Epithelial cell of proximal tubule (primary cell): ENCODE data around the gene EXO1. TPM values are rescaled to one million over a fixed set of nuclear protein-coding genes. Genes with fewer than 3 reads are reported as not detected.

Experiments
- DNase-seq: peaks from one replicate; pipeline ENCODE4 v3.0.0-alpha.2; 2011; ENCODE audit warnings: low read depth
- H3K4me3 ChIP-seq: 2 replicates; pipeline ENCODE4 v1.5.1; 2011; ENCODE audit warnings: low read depth, mild to moderate bottlenecking, low read length
- total RNA-seq: library from RNA; depleted of rRNA; stranded (reverse); fragments of >200 nt; gene quantifications from 2 replicates; pipeline ENCODE4 v1.2.3, GENCODE V29; 2015
- TF ChIP-seq, protein P1 (sequence below): conservative IDR thresholded peaks from 2 replicates; pipeline ENCODE4 v1.5.1; 2012; ENCODE audit warnings: low read depth, mild to moderate bottlenecking, low read length

EXO1 gene
- total RNA-seq, 1 donor from 2014 or later: 13.4 TPM

DNA sequence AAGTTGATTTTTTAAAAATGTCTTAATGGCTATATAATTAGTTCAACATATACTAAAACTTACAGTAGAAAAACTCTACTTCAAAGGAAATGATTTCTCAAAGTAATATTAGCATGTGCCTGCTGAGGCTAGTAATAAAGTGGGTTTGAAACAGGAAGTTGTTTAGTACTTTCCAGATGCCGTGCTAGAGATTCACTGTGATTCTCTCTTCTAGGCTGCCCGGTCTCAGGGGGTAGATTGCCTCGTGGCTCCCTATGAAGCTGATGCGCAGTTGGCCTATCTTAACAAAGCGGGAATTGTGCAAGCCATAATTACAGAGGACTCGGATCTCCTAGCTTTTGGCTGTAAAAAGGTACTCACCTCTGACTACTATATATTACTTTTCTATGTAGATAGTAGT is 9.1 kb downstream of the EXO1 start:
- H3K4me3 ChIP-seq: no peak overlapping the region
- TF ChIP-seq, protein P1, sequence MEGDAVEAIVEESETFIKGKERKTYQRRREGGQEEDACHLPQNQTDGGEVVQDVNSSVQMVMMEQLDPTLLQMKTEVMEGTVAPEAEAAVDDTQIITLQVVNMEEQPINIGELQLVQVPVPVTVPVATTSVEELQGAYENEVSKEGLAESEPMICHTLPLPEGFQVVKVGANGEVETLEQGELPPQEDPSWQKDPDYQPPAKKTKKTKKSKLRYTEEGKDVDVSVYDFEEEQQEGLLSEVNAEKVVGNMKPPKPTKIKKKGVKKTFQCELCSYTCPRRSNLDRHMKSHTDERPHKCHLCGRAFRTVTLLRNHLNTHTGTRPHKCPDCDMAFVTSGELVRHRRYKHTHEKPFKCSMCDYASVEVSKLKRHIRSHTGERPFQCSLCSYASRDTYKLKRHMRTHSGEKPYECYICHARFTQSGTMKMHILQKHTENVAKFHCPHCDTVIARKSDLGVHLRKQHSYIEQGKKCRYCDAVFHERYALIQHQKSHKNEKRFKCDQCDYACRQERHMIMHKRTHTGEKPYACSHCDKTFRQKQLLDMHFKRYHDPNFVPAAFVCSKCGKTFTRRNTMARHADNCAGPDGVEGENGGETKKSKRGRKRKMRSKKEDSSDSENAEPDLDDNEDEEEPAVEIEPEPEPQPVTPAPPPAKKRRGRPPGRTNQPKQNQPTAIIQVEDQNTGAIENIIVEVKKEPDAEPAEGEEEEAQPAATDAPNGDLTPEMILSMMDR: no peak
- no peak for DNase-seq

DNA sequence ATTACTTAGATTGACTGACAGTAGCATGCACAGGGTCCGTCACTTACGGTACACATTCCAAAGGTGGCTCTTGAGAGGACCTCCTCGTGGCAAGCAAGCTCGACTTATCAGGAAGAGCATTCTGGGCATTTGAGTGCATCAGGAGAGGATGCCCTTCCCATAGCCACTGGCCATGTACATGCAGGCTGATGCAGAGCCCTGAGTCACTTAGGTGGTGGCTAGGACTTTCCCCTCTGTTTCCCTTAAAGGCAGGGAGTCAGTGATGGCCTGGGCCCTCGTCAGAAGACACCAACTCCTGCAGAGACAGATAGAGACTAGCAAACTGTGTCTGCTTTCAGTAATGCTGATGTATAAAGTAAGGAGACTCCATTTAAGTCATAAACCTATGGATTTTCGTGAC is 12.9 kb downstream of the EXO1 start:
- no peak for DNase-seq
- no peak overlapping the region for H3K4me3 ChIP-seq
- TF ChIP-seq, protein P1: no peak

GRCh38 chr1:241869022-241869421 is 21.0 kb downstream of the EXO1 start:
- TF ChIP-seq, protein P1: no peak
- H3K4me3 ChIP-seq: no peak overlapping the region
- no peak for DNase-seq

- TF ChIP-seq, protein P1: no peak
- no peak for DNase-seq
- no peak overlapping the region for H3K4me3 ChIP-seq
Observed at GRCh38 chr1:241870336-241870735, 22.3 kb downstream of the EXO1 start.

DNA sequence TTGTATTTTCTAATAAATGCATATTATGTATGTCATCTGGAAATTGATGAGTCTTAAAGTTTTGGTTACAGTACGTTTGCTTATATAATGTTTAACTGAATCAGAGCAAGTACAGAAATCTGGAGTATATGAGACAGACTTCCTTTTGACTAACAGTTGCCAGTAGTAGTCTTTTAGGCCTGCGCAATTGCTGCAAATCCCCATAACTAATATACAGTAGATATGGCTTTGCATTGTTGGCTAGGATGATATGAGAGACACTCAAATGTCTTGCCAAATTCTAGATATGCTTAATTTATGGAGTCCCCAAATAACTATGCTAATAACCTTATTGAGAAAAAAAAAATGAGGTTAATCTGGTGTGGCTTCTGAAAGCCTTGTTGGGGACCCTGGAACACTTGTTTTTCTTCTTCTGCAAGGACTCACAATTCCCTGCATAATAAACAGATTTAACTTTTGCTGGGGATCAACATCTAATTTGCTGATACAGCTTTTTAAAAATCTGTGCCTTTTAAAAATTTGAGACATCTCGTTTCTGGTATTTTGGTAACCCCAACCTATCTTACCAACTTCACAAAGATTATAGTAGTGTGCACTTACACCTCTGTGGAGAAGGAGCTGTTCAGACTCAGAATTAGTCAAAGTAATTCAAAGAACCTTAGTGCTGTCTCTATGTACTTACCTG is 22.9 kb downstream of the EXO1 start:
- H3K4me3 ChIP-seq: no peak overlapping the region
- TF ChIP-seq, protein P1: no peak
- DNase-seq: no peak

DNA sequence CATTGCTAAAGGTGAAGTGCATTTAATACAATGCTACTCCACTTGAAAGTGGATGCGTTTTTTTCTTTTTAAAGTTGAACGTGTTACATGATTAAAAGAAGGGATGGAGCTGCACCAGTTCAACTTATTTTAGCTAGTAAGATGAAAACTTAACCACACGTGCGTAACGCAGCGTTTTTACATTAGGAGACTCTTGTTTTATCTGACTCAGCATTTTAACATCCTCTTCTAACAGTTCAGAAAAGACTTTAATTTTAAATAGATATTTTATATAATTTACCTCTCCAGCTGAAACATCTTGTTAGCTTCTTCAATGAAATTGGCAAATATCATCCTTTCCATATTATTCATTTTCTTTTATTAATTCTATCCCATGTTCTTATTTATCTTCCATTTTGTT is 33.4 kb downstream of the EXO1 start:
- DNase-seq: no peak
- TF ChIP-seq, protein P1: no peak

GRCh38 chr1:241883159-241883558 is 35.2 kb downstream of the EXO1 start:
- no peak for DNase-seq
- TF ChIP-seq, protein P1: no peak
- no peak overlapping the region for H3K4me3 ChIP-seq

More for the DNA sequence above, 33.4 kb downstream of the EXO1 start:
- no peak overlapping the region for H3K4me3 ChIP-seq
